HG03025 (cell line): ENCODE results near the gene WNT4.
"Not testable (repeated sequence)": the region's sequence is repeated elsewhere in the genome, so short reads cannot be mapped to it uniquely, and the experiment has no call there.

Experiments used
- ATAC-seq: cut with Tn5 transposase; IDR thresholded peaks from one replicate; pipeline ENCODE4 v1.9.1; 2021; ENCODE audit warnings: mild to moderate bottlenecking, moderate library complexity; ENCODE audit not compliant: unreplicated experiment, low FRiP score

Gene WNT4

GRCh38 chr1:22114083-22115012 is 28.5 kb downstream of the WNT4 start:
- ATAC-seq: no peak

- ATAC-seq: no peak
Observed at GRCh38 chr1:22112554-22112953, 30.3 kb downstream of the WNT4 start.

- ATAC-seq: no peak
Observed at GRCh38 chr1:22111620-22112019, 31.3 kb downstream of the WNT4 start.

- ATAC-seq: no peak
Observed at GRCh38 chr1:22111115-22111514, 31.8 kb downstream of the WNT4 start.

- ATAC-seq: no peak
Observed at GRCh38 chr1:22110016-22110415, 32.9 kb downstream of the WNT4 start.

- ATAC-seq: no peak
Observed at GRCh38 chr1:22108339-22109105, 34.4 kb downstream of the WNT4 start.

- ATAC-seq: no peak
Observed at GRCh38 chr1:22107126-22107525, 35.8 kb downstream of the WNT4 start.

- no peak for ATAC-seq
Observed at GRCh38 chr1:22105611-22106207, 37.2 kb downstream of the WNT4 start.

- ATAC-seq: no peak
Observed at GRCh38 chr1:22104865-22105437, 37.9 kb downstream of the WNT4 start.

- ATAC-seq: no peak
Observed at GRCh38 chr1:22104094-22104493, 38.8 kb downstream of the WNT4 start.

GRCh38 chr1:22102746-22103145 is 40.2 kb downstream of the WNT4 start:
- ATAC-seq: no peak

GRCh38 chr1:22101995-22102394 is 40.9 kb downstream of the WNT4 start:
- ATAC-seq: no peak

- no peak for ATAC-seq
Observed at GRCh38 chr1:22101199-22101598, 41.7 kb downstream of the WNT4 start.

GRCh38 chr1:22100168-22100567 is 42.7 kb downstream of the WNT4 start:
- no peak for ATAC-seq

GRCh38 chr1:22098752-22099151 is 44.1 kb downstream of the WNT4 start:
- ATAC-seq: no peak

- no peak for ATAC-seq
Observed at GRCh38 chr1:22096463-22096862, 46.4 kb downstream of the WNT4 start.

- ATAC-seq: no peak
Observed at GRCh38 chr1:22096036-22096435, 46.9 kb downstream of the WNT4 start.

GRCh38 chr1:22093513-22093912 is 49.4 kb downstream of the WNT4 start:
- ATAC-seq: no peak

GRCh38 chr1:22092026-22092768 is 50.7 kb downstream of the WNT4 start:
- ATAC-seq: not testable (repeated sequence)

GRCh38 chr1:22090867-22091266 is 52.0 kb downstream of the WNT4 start:
- no peak for ATAC-seq
